NCI-H526 (cell line): ENCODE results near the gene XPNPEP1.
"Not testable (repeated sequence)": the region's sequence is repeated elsewhere in the genome, so short reads cannot be mapped to it uniquely, and the experiment has no call there.

ENCODE experiments used
- DNase-seq, 2 experiments: peaks; one replicate each; lab custom pipeline; 2025; lab: John Stamatoyannopoulos, UW

XPNPEP1 gene

GRCh38 chr10:109924087-109924486, 776 bp upstream of the XPNPEP1 start:
- no peak for DNase-seq

- DNase-seq: no peak
These were observed 844 bp downstream of the XPNPEP1 start for GRCh38 chr10:109922358-109922975.

- DNase-seq: no peak
These were observed 3.3 kb downstream of the XPNPEP1 start for GRCh38 chr10:109920016-109920415.

- DNase-seq: no peak
These were observed 4.1 kb downstream of the XPNPEP1 start for GRCh38 chr10:109919220-109919619.

GRCh38 chr10:109918707-109919106, 4.6 kb downstream of the XPNPEP1 start:
- not testable (repeated sequence) for DNase-seq

GRCh38 chr10:109915566-109915965, 7.7 kb downstream of the XPNPEP1 start:
- no peak for DNase-seq

GRCh38 chr10:109914966-109915365, 8.3 kb downstream of the XPNPEP1 start:
- no peak for DNase-seq

GRCh38 chr10:109913306-109913892, 9.9 kb downstream of the XPNPEP1 start:
- no peak for DNase-seq

- no peak for DNase-seq
These were observed 10.7 kb downstream of the XPNPEP1 start for GRCh38 chr10:109912335-109913281.

GRCh38 chr10:109911903-109912302, 11.4 kb downstream of the XPNPEP1 start:
- no peak for DNase-seq

GRCh38 chr10:109906316-109906715, 17.0 kb downstream of the XPNPEP1 start:
- no peak for DNase-seq

- DNase-seq: no peak
These were observed 18.9 kb downstream of the XPNPEP1 start for GRCh38 chr10:109904397-109904796.

- DNase-seq: no peak
These were observed 20.0 kb downstream of the XPNPEP1 start for GRCh38 chr10:109902992-109903947.

- no peak for DNase-seq
These were observed 23.7 kb downstream of the XPNPEP1 start for GRCh38 chr10:109899356-109900331.

GRCh38 chr10:109898666-109899355, 24.5 kb downstream of the XPNPEP1 start:
- DNase-seq: no peak

- no peak for DNase-seq
These were observed 25.3 kb downstream of the XPNPEP1 start for GRCh38 chr10:109898007-109898406.

- no peak for DNase-seq
These were observed 27.5 kb downstream of the XPNPEP1 start for GRCh38 chr10:109895848-109896247.

GRCh38 chr10:109895095-109895818, 28.1 kb downstream of the XPNPEP1 start:
- no peak for DNase-seq

- DNase-seq: no peak
These were observed 28.8 kb downstream of the XPNPEP1 start for GRCh38 chr10:109894516-109894915.
